Epidermal melanocyte (primary cell): Measurements from ENCODE around the gene RIT2.

Experiments
- DNase-seq: peaks from one replicate; pipeline ENCODE4 v3.0.0; 2011; ENCODE audit warnings: low spot score; ENCODE audit not compliant: insufficient read length

Gene RIT2

DNA sequence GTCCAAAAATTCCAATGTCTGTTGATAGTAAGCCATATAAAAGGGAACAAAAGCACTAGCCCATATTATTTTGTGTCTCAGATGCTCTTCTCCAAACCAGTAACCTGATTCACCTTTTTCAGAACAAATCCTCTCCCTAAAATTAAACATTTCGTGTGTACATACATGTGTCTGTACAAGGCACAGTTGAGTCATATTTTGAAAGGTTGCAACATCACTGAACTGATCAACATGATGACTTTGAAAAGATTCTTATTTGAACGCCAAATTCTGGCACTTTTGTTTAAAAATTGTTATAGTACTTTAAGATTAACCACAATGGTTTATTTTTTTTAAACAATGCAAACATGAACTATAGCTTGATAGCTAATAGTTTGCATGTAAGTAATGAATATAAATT lies 102.5 kb downstream of the RIT2 start:
- DNase-seq = no peak

DNA sequence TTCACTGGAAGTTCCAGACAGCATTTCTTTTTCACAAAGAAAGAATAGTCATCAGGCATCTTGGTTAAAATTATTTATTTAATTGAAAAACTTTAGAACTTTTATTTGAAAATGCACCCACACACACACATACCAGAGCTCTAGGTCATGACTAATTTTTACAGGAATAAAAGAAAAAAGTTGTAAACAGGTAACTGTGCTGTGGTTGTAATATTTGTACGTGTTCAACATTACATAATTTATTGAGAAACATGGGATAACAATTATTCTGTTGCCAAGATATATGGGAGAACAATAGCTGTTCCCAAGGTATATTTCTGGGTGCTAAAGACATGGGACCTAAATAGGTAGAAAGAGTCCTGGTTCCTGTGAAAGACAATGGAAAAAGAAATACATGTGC lies 104.9 kb downstream of the RIT2 start:
- DNase-seq = no peak

DNA sequence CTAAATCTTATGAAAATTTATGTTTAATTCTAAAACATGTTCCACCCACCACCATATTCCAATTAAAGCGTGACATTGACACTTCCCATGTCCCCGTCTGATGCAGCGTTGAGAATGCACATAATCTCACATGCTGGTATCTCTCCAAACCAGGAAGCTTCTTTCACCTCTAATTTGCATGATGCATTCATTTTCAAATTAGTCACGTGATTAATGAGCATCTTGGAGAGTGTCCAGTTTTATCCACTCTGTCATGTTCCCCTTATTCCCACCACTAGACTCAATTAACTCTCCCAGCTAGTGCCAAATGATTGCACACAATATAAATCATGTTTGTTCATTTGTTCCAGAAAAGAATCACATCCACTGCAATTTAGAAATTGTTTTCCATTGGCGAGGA lies 105.8 kb downstream of the RIT2 start:
- DNase-seq = no peak

DNA sequence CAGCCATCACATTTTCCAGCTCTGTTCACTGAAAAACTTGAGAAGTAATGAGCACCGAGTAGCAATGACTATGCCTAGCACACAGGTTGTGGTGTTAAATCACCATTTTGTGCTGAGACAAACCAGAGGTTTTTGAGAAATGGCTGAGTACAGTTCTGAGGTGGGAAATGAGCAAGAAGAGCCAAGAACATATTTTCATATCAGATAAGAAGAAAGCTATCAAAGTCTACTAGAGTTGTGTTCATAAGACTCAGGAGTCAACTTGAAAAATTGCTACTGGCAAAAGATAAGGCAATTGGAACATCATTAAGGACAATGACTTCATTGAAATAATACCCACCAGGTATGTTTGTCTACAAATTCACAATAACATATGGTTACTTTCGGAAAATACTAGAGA lies 108.1 kb downstream of the RIT2 start:
- DNase-seq = no peak

DNA sequence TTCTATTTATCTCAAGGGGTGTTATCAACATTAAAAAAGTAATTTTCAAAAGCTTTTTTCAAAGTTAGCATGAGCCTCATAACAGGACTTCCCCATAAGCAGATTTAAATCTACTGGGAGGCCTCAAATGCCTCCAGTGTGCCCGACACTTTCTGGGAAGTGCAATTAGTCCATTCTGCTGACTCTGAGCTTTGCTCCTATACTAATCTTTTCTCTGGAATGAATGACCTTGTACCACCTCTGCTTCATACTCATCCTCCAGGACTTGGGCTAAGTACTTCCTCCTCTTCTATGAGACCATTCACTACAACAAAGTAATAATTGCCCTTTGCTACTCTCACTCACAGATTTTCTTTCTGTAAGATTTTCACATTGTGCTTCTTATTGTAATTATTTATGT lies 111.1 kb downstream of the RIT2 start:
- DNase-seq = no peak

DNA sequence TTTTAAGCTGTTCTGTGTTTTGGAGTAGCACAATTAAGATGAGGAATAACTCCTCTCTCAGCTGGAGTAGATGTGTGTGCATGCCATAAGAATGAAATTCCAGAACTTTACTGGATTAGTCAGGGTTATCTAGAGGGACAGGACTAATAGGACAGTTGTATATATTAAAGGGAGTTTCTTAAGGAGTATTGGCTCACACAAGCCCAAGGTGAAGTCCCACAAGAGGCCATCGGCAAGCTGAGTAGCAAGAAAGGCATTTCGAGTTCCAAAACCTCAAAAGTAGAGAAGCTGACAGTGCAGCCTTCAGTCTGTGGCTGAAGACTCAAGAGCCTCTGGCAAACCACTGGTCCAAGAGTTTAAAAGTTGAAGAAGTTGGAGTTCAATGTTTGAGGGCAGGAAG lies 113.7 kb downstream of the RIT2 start:
- DNase-seq = no peak

DNA sequence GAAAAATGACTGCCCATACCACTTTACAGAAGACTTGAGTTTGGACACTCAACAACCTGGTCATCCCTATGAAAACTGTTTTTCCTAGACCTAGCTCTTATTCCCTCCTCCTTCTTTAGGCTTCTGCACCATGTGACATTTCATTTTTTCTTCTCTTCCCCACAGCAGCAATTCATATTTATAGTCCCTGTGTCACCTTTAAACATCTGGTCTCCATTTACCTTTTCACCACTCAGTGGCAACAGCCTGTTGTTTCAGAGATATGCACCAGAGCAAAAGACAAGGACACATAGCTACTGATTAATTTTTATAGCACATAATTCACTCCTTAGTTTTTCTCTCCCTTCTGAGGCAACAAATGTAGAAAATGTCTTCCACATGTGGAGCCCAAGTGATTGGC lies 118.7 kb downstream of the RIT2 start:
- no peak for DNase-seq

DNA sequence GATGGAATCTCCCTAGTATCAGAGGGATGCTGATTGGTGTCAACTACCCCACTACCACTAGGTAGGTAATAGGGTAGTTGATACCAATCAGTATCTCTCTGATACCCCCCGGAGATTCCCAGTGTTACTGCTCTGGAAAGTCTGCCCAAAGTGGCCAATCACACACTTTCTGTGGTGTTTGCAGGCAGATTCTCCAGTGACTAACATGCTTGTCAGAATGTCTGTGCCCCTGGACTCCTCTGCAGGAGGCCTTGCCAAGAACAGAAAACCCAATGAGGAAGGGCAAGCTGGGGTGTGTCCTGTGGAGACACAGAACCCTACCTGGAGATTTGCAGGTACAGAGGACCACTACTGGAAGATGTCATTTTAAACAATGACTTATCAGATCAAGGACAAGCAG lies 135.1 kb downstream of the RIT2 start:
- no peak for DNase-seq

DNA sequence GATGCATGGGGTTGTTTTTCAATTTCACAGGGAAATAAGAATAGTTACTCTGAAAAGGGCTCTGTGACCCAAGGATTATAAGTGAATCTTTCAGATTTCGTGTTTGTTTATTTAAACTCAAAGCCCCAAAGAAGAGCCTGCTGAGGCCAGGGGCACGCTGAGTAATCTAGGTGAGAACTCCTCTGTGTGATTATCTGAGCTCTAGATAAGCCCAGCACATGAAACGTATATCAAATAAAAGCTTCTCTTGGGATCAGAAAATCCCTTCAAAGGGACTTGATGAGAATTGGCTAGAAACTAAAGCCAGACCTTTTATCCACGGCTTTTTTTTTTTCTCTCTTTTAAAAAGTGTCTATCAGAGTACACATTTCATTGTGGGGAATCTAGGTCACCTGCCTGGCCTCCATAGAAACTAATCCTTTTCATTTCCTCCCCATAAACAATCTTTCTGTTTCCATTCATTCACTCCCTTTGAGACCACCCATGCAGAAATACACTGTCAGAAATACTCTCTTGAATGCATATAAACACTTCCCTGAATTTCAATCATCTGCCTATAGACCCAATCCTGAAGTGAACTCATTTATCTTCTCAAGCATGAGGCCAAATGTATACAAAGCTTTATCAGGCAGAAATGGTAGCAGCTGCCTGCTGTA lies 137.4 kb downstream of the RIT2 start:
- no peak for DNase-seq

DNA sequence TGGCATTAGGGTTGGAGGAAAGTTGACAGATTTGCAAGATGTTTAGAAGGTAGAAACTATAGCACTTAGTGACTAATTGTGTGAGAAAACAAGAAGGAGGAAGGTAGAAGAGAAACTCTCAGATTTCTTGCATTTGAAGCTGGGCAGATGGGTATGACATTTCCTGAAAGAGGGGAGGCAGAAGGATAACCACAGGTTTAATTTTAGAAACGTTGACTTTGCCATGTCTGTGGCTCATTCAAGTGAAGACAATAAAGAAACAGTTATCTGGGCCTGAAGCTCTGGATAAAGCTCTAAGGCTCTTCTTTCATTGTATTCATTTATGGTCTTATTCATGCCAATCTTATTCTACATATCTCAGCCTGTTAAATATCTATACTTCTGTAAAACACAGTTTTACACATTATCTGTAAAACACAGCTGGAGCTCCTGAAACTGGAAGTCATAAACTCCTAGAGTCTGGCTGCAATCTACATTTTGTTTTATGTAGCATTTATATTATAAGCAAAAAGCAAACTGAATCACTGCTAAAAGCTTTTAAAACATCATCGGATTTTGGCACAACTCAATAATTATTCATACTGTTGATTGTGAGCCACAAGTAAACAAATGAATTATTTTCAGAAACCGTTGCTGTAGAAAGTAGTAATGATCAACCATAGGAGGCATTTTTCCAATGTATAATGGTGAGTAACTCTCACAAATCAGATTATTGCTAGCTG lies 138.5 kb downstream of the RIT2 start:
- DNase-seq = no peak

DNA sequence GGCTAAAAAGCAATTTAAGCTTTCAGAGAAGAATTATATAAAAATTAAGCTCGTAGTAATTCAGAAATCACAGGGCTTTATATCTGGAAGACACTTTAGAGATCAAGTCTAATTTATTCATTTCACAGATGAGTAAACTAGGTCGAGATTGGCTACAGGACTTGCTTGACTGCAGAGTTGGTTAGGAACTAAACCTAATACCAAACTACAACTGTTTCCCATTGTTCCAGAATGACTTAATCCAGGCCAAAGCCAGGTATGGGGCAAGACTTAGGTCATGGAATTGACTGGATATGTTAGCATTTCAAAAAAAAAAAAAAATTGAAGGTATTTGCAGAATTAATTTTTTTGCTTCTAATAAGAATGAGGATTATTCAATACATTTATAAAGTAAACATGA lies 146.1 kb downstream of the RIT2 start:
- no peak for DNase-seq

DNA sequence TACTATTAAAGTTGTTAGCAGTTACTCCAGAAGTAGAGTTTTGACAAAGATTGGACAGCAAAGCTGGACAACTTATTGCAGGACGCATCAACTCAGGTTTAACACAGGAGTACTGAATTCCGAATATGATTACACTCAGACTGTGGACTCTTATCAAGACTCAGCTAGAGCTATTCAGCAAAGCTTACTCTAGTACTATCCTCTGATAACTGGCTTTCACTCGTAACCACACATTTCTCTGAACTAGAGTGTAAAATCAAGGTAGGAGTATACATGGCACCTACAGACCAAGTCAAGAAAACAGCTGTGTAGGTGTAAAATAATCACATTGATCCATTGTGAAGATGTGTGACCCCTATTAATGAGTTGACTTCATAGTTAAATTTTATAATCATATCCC lies 154.2 kb downstream of the RIT2 start:
- DNase-seq = no peak

DNA sequence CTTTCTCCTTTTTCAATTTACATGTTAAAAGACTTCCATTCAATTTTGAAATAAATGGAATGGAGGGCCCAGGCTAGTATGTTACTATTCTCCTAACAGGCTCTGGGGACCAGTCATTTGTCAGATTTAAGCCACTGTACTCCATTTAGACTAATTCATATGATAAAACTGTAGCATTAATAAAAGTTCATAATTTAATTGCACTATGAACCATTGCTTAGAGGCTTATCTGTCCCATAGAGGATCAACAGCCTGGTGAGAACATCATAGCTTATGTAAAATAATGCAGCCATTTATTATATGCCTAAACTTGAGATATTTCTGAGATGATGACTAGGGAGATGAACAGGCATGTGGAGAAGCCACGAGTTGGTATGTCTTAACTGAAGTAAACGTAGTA lies 156.0 kb downstream of the RIT2 start:
- DNase-seq = no peak

DNA sequence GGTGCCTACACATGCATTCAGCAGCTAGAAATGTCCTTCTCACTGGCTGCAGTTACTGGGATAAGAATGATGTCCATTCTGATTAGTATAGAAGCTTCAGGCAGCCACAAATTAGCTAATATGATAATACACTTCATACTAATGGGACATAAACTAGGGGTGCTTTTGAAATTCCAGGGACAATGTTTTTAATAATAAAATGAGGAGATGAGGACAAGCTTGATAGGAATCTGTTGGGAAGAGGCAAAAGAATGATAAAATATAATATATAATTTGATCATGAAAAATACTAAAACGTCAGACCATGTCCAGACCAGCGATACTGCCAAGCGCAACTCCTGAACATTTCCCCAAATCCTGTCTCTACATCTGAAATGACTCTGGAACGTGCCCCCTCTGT lies 157.1 kb downstream of the RIT2 start:
- no peak for DNase-seq

DNA sequence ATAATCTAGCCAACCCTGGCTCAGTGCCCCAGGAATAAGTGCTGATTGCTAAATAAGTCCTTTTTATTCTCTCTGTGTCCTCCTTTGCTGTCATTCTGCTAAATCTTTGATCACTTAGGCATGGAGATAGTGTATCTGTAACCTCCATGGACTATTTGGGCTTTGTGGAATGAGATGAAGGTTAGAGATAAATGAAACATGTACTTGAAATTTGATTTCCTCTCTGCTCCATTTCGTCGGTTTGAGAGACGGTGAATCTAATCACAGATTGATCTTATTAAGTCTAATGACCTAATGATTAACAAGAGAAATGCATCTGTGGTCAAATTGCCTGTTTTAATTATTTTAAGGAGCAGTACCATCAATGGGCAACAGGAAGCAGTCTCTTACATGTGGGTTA lies 159.2 kb downstream of the RIT2 start:
- DNase-seq = no peak

DNA sequence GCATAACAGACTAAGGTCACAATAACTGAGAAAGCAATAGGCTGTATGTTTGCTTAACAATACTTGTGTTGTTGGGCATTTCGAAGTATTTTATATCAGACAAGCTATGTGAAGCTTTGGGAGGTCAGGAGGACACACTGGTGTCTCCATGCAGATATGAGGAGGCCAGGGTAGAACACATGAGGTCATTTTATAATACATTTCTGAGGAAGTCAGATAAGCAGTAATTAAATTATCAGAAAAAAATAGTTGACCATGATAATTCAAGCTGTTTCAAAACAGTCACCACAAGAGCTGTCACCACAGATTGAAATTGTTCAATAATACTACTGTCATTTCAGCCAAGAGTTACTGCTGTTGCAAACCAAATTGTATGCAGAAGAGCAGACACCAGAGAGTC lies 160.6 kb downstream of the RIT2 start:
- no peak for DNase-seq

DNA sequence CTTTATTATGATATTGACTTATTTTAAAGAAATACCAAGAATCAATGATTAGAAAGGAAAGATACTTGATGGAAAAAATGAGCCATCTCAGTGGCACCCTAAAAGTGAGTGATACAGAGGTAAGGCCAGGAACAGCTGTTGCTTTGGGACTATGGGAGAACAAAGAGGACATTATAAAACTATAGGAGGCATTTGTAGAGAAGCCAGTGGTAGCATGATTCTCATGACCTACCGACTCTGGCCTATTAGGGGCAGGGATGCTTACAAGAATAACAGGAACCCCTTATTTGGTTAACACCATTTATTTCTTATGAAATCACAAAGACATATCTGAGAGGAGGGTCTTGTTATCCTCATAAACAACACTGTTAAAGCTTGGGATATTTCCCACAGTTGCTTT lies 162.2 kb downstream of the RIT2 start:
- DNase-seq = no peak

DNA sequence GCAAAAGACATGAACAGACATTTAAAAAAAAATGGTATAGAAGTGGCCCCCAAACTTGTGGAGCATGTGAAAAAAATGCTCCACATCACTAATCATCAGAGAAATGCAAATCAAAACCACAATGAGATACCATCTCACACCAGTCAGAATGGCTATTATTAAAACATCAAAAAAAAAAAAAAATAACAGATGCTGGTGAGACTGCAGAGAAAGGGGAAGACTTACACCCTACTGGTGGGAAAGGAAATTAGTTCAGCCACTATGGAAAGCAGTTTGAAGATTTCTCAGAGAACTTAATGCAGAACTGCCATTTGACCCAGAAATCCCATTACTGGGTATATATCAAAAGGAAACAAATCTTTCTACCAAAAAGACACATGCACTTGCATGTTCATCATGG lies 164.8 kb downstream of the RIT2 start:
- DNase-seq = no peak

DNA sequence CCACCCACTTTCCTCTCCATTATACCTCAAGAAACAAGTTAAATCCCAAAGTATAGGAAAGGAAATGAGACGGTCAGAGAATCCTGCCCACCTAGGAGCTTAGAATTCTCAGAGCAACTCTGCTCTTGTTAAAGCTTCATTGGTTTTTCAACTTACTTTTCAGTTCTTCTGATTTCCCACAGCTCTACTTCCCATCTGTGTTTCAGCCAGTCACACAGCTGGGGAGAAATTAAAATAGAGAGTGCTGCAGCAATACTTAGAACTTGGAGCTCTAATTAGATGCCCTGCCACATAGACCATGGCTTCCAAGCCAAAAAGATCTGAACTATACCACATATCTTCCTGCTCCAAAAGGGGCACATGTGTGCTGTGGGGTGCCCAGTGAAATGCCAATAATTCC lies 166.7 kb downstream of the RIT2 start:
- no peak for DNase-seq

DNA sequence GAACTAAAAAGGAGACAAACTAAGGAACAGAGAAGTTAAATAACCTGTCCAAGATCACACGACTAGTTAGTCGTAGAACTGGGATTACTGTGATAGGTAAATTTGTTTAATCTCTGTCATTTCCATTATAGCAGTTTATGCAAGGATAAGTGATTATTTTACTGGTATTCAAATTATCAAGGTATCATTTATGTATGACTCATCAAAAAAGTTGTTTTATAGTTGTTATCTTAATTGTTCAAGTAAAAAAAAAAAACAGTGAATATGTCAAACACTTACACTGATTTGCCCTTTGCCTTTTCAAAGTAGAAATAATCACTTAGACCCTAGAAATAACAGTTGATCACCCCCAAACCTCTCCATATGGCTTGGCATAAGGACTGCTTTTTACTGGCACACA lies 173.6 kb downstream of the RIT2 start:
- no peak for DNase-seq

DNA sequence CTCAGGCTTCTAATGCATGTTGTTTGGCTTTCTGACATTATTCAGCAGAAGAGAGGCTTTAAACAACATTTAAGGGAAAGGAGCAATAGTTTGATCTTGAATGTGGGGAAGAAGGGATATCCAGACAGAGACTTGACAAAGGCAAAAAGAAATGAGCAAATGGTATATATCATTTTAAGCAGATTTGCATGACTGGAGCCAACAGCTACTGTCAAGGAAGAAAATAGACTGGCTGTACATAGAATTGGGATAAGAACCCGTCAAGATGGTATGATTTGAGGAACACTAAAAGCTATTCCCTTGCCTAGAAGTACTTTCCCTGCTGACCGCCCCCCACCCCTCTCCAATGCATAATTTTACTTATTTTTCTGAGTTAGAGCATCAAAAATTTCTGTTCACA lies 174.5 kb downstream of the RIT2 start:
- no peak for DNase-seq

DNA sequence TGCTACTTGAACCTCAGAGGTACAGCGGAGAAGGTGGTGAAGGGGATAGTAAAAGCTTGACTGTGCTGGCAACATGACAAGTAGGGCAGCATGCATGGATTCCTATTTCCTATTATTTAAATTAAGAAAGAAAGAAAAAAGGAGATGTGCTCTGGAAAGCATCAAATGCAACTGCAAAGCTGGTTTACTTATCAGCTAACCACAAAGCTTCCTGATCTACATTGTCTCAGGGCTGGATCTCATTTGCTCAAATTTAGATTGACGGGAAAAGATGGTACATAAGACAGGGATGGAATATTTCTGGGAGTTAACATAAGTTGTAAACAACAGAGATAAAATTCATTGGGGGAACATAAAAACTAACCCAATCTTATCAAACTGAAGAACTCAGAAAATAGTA lies 178.0 kb downstream of the RIT2 start:
- DNase-seq = no peak

DNA sequence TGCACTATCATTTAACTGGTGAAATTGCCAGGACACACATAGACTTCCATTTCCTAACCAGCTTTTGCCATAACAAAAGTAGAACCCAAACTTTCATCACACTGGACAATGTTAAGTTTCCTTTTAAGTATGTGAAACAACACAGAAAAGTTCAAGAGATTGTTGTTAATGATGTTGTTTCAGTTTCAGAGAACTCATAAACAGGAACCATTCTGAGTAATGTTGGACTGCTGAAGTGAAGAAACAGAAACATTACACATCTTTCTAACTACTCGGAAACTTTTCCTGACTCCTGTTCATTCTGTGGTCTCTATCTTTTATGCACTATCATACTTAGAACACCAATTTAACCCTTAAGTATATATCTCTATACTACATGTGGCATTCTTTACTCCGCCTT lies 179.2 kb downstream of the RIT2 start:
- DNase-seq = no peak

DNA sequence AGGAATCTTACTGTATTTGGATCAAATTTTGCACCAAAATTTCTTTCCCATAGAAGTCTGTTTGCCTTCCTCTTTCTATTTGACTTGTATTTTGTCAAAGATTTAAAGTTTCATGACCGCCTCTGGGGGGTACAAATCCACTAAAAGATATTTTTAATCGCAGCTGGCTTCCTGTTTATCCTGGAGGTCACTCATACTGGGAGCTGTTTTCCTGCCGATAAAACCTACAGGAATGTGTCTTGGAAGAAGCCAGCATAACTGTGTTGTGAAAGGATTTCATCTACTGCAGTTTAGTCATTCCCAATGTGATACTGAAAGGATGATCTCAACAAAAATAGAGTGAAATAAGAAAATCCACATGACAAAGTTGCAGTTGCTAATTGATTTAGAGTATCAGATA lies 184.0 kb downstream of the RIT2 start:
- peak; percentile 16 for DNase-seq
